Common myeloid progenitor, CD34-positive (primary cell): Measurements from ENCODE around the gene DLST. TPM values are rescaled to one million over a fixed set of nuclear protein-coding genes. Genes with fewer than 3 reads are reported as not detected.

ENCODE experiments used
- CTCF ChIA-PET: fragments of 350-600 bp; sonication (Branson Sonifier 250); formaldehyde crosslinking; loops from one replicate; lab custom pipeline; 2021; ENCODE audit warnings: antibody characterized with exemption; lab: Charles Lee
- POLR2A ChIA-PET: fragments of 350-600 bp; sonication (Branson Sonifier 250); formaldehyde crosslinking; loops from one replicate; lab custom pipeline; 2021; ENCODE audit warnings: antibody characterized with exemption; lab: Charles Lee
- DNase-seq, 3 donors: peaks; one replicate each; pipeline versions ENCODE4 v3.0.0 to v3.0.0-alpha.2; 2013
- H3K27ac ChIP-seq, 2 experiments: 1 replicate in 1 of 2; 2 replicates in 1 of 2; pipeline ENCODE4 v1.7.0; 2013; ENCODE audit warnings: inconsistent platforms in 2 of 2, low read length in 2 of 2, mild to moderate bottlenecking in 2 of 2, low read depth in 1 of 2, moderate library complexity in 1 of 2; ENCODE audit not compliant: severe bottlenecking in 2 of 2, insufficient read depth in 1 of 2, poor library complexity in 1 of 2
- H3K27me3 ChIP-seq, 5 experiments: replicated peaks in 2 of 5; 1 replicate in 3 of 5; 2 replicates in 2 of 5; pipeline versions ENCODE4 v1.6.1 to v1.7.0; 2013; ENCODE audit warnings: low read length in 4 of 5, mild to moderate bottlenecking in 2 of 5, moderate library complexity in 2 of 5, inconsistent platforms in 1 of 5; ENCODE audit not compliant: insufficient read depth in 5 of 5, control insufficient read depth in 4 of 5
- H3K36me3 ChIP-seq, 4 experiments: 1 replicate in 2 of 4; 2 replicates in 2 of 4; pipeline versions ENCODE4 v1.6.1 to v1.7.0; 2013; ENCODE audit warnings: low read length in 3 of 4, control low read depth in 1 of 4, mild to moderate bottlenecking in 1 of 4; ENCODE audit not compliant: control insufficient read depth in 4 of 4, insufficient read depth in 4 of 4
- H3K4me1 ChIP-seq, 4 experiments: 1 replicate in 3 of 4; 2 replicates in 1 of 4; pipeline versions ENCODE4 v1.6.1 to v1.7.1; 2013; ENCODE audit warnings: low read length in 3 of 4, mild to moderate bottlenecking in 3 of 4, control low read depth in 1 of 4, inconsistent platforms in 1 of 4, moderate library complexity in 1 of 4; ENCODE audit not compliant: control insufficient read depth in 4 of 4, insufficient read depth in 4 of 4; ENCODE audit errors: control extremely low read depth in 1 of 4
- H3K4me3 ChIP-seq, 7 experiments: 1 replicate in 4 of 7; 2 replicates in 3 of 7; pipeline versions ENCODE4 v1.5.1 to v1.7.0; 2013; ENCODE audit warnings: mild to moderate bottlenecking in 7 of 7, low read length in 6 of 7, moderate library complexity in 6 of 7, inconsistent platforms in 2 of 7, low read depth in 2 of 7, control low read depth in 1 of 7; ENCODE audit not compliant: insufficient read depth in 4 of 7, control insufficient read depth in 1 of 7; ENCODE audit errors: extremely low read depth in 1 of 7
- H3K9me3 ChIP-seq, 5 experiments: 1 replicate in 4 of 5; 2 replicates in 1 of 5; pipeline versions ENCODE4 v1.6.1 to v1.7.1; 2013; ENCODE audit warnings: low read length in 4 of 5, mild to moderate bottlenecking in 2 of 5, inconsistent platforms in 1 of 5, low read depth in 1 of 5, moderate library complexity in 1 of 5; ENCODE audit not compliant: control insufficient read depth in 4 of 5, insufficient read depth in 2 of 5; ENCODE audit errors: control extremely low read depth in 1 of 5
- WGBS: methylation state at CpG from one replicate; pipeline ENCODE4 v1.1.5; 2013; ENCODE audit not compliant: insufficient coverage; 5-methylcytosine and 5-hydroxymethylcytosine counted together
- polyA plus RNA-seq: library from polyadenylated mRNA; unstranded; fragments of 120-200 nt; gene quantifications from one replicate; pipeline ENCODE4 v1.2.1, GENCODE V29; 2013

Gene DLST
- polyA plus RNA-seq, result 84.4 TPM

DNA sequence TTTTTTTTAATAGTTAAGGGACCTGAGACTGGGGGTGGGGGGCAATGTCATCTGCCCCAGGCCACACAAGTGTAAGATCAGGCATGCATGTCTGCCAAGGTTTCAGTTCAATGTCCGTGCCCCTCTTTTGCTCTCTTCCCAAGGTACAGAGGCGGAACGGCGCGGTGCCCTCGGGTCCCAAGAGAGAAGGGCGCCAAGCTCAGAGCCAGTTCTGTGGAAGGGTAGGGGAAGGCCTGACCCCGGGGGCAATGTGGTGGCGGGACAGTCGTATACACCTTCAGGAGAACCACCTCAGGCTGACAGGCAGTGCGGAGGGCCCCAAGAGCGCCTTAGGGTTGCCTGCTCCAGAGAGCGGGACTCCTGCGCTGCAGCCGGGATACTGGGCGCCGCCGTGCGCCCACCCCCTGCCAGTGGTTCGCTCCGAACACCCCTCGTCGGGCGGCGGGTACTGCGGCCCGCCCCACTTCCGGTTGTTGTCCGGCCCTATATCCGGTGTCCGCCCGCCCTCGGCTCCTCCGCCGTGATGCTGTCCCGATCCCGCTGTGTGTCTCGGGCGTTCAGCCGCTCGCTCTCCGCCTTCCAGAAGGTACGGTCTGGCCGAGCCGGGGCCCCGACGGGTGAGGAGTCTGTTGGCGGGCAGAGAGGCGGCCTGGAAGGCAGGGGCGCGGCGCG lies at the start of gene DLST:
TSS of gene DLST (plus strand) at position 486 of the 672 bp plus-strand sequence. CDS start at position 524, 38 bp downstream.
- Histone ChIP-seq H3K27me3 (no peaks in the 10 kb centered on the region), H3K4me1 (peaks cover 14 to 43% (median 34%) of the 10 kb centered on the region in 4 experiments), H3K36me3 (peaks cover 0 to 17% (median 8%) of the 10 kb centered on the region in 4 experiments), H3K4me3 (peak within 1 kb of the TSS; percentile 83 to 99 (median 96)), H3K9me3 (no peaks in the 10 kb centered on the region), H3K27ac (peak within 1 kb of the TSS; percentile 86 to 88)
- ChIA-PET CTCF (interaction anchor here (1.0 to 20.7 kb wide), 9 partner anchors 10 to 25 kb away, joined by 3 to 434 read pairs (median 6); no protein-coding TSS in a partner anchor), POLR2A (interaction anchor here (0.6 kb wide), 1 partner anchor 43 kb away, joined by 5 read pairs; no protein-coding TSS in a partner anchor)
- peak; percentile 83 to 89 (median 88) for DNase-seq
- WGBS, result under 1% methylated on average over 53 of the region's 53 CpGs

GRCh38 chr14:74832849-74833248 lies 48.9 kb upstream of the DLST start:
- H3K27ac ChIP-seq, result no peak overlapping the region
- WGBS, result no CpG with 5 or more reads among the region's 4 CpGs
- H3K4me1 ChIP-seq, result peaks cover 16 to 32% (median 23%) of the 10 kb centered on the region in 4 experiments
- H3K36me3 ChIP-seq, result peaks cover 6 to 47% (median 31%) of the 10 kb centered on the region in 4 experiments
- H3K4me3 ChIP-seq, result no peak overlapping the region
- POLR2A ChIA-PET, result no interaction called here
- no peaks in the 10 kb centered on the region for H3K27me3 ChIP-seq
- CTCF ChIA-PET, result no interaction called here
- no peak for DNase-seq
- H3K9me3 ChIP-seq, result no peaks in the 10 kb centered on the region

DNA sequence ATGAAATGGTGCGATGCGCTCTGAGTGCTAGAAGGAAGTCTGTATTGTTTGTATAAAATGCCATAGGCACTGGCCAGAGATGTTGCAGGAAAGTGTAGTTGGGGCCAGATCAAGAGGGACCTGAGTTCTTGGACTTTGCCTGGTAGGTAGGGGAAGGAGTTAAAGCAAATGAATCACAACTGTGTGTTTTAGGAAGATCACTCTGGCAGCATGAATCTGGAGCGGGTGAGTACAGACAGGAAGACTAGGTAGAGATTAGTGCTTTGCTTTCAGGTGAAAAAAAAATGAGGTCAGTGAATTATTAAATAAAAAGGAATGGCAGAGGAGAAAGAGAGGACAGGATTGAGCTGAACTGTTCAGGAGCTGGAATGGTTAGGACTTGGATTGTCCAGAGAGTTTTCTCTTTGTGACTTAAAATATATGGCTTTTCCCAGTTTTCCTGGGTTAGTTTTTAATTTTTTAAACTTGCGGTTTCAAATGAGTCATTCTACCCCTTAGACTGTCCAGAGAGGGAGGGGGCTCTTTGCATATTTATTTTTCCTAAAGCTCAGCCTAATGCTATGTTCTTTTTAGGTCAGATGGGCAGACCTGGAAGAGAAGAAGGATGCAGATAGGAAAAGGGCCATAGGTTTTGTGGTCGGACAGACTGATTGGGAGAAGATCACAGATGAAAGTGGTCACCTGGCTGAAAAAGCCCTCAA lies 46.9 kb upstream of the DLST start:
- Histone ChIP-seq H3K27ac (peak overlapping the region in 1 of 2 experiments; percentile 41), H3K4me1 (peaks cover 18 to 38% (median 25%) of the 10 kb centered on the region in 4 experiments), H3K4me3 (no peak overlapping the region), H3K36me3 (peaks cover 3 to 33% (median 20%) of the 10 kb centered on the region in 4 experiments), H3K27me3 (no peaks in the 10 kb centered on the region), H3K9me3 (no peaks in the 10 kb centered on the region)
- POLR2A ChIA-PET, result no interaction called here
- CTCF ChIA-PET, result interaction anchor here (1.4 kb wide), 2 partner anchors 24 to 71 kb away, joined by 5 to 7 read pairs; no protein-coding TSS in a partner anchor
- DNase-seq, result no peak
- 92% methylated on average over 3 of the region's 5 CpGs for WGBS

- CTCF ChIA-PET, result interaction anchor here (0.6 to 1.4 kb wide), 3 partner anchors 25 to 70 kb away, joined by 3 to 7 read pairs (median 5); no protein-coding TSS in a partner anchor
- peaks cover 2 to 27% (median 16%) of the 10 kb centered on the region in 4 experiments for H3K36me3 ChIP-seq
- DNase-seq, result no peak
- H3K27me3 ChIP-seq, result no peaks in the 10 kb centered on the region
- H3K4me3 ChIP-seq, result no peak overlapping the region
- 79% methylated on average over 4 of the region's 7 CpGs for WGBS
- peaks cover 18 to 38% (median 26%) of the 10 kb centered on the region in 4 experiments for H3K4me1 ChIP-seq
- peak overlapping the region in 1 of 2 experiments; percentile 41 for H3K27ac ChIP-seq
- POLR2A ChIA-PET, result no interaction called here
- H3K9me3 ChIP-seq, result no peaks in the 10 kb centered on the region
Measured at GRCh38 chr14:74835645-74836250, 46.0 kb upstream of the DLST start.

GRCh38 chr14:74836251-74836960 lies 45.3 kb upstream of the DLST start:
- peak in 2 of 3 donors; percentile 40 to 46 for DNase-seq
- POLR2A ChIA-PET, result no interaction called here
- CTCF ChIA-PET, result interaction anchor here (0.6 to 1.4 kb wide), 2 partner anchors 25 to 42 kb away, joined by 3 to 7 read pairs; no protein-coding TSS in a partner anchor
- peaks cover 18 to 40% (median 31%) of the 10 kb centered on the region in 4 experiments for H3K4me1 ChIP-seq
- peak overlapping the region in 1 of 2 experiments; percentile 58 for H3K27ac ChIP-seq
- peaks cover 0 to 21% (median 15%) of the 10 kb centered on the region in 4 experiments for H3K36me3 ChIP-seq
- H3K9me3 ChIP-seq, result no peaks in the 10 kb centered on the region
- H3K27me3 ChIP-seq, result no peaks in the 10 kb centered on the region
- no CpG with 5 or more reads among the region's 1 CpG for WGBS
- H3K4me3 ChIP-seq, result peak overlapping the region in 1 of 7 experiments; percentile 11

GRCh38 chr14:74838166-74838565 lies 43.5 kb upstream of the DLST start:
- WGBS, result no CpG with 5 or more reads among the region's 2 CpGs

More at GRCh38 chr14:74838166-74838565, 43.5 kb upstream of the DLST start:
- peaks cover 0 to 21% (median 12%) of the 10 kb centered on the region in 4 experiments for H3K36me3 ChIP-seq
- DNase-seq, result peak; percentile 18 to 59 (median 50)
- no peaks in the 10 kb centered on the region for H3K9me3 ChIP-seq
- no peaks in the 10 kb centered on the region for H3K27me3 ChIP-seq
- peak overlapping the region; percentile 10 to 73 for H3K27ac ChIP-seq
- H3K4me3 ChIP-seq, result peak overlapping the region in 2 of 7 experiments; percentile 41 to 52
- ChIA-PET POLR2A (no interaction called here), CTCF (interaction anchor here (0.8 to 4.7 kb wide), 4 partner anchors 10 to 251 kb away, joined by 3 to 24 read pairs (median 12); no protein-coding TSS in a partner anchor)
- peaks cover 18 to 47% (median 33%) of the 10 kb centered on the region in 4 experiments for H3K4me1 ChIP-seq
